Measurements from ENCODE around the gene PSMC4.

PSMC4 gene

DNA sequence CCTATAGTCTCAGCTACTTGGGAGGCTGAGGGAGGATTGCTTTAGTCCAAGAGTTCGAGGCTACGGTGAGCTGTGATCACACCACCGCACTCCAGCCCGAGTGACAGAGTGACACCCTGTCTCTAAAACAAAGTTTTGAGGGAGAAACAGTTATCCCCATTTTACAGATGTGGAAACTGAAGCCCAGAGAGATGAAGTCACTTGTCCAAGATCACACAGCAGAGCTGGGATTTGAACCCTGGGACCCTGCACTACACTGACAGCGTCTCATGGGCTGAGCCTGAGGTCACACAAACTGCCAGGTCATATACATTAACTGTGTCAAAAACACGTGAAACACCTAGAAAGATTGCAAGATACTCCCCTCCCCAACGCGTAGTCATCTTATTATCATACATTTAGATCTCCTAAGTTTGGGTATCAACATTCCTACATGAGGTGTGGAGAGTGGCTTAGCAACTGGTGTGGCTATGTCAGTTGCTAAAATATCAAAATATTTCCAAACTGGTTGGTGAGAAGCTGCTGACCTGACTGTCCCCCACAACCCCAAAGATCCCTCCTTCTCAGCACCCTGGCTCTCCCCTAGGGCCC, 44.7 kb upstream of the PSMC4 start:
- Histone ChIP-seq H2AFZ (ENCODE audit: low read depth) (no peak overlapping the region), H3K36me3 (ENCODE audit: insufficient read depth) (no peaks in the 10 kb centered on the region), H3K27me3 (ENCODE audit: insufficient read depth, low read depth) (no peaks in the 10 kb centered on the region), H3K9ac (no peak overlapping the region), H3K4me3 (IDR thresholded peaks at IDR 0.05; ENCODE audit: insufficient read depth, low read depth, low read length) (no peak overlapping the region), H4K20me1 (ENCODE audit: insufficient read depth) (no peaks in the 10 kb centered on the region), H3K4me1 (ENCODE audit: low read depth, poor library complexity, severe bottlenecking) (no peaks in the 10 kb centered on the region), H3K4me2 (no peak overlapping the region), H3K27ac (no peak overlapping the region), H3K79me2 (ENCODE audit: insufficient read depth, low read depth) (no peaks in the 10 kb centered on the region)
- TF ChIP-seq CTCF (conservative IDR thresholded peaks at IDR 0.05; ENCODE audit: low read depth, low read length): no peak

- no peak overlapping the region for H3K4me3 ChIP-seq (IDR thresholded peaks at IDR 0.05; ENCODE audit: insufficient read depth, low read depth, low read length)
- no peak overlapping the region for H3K27ac ChIP-seq
- H3K4me2 ChIP-seq: no peak overlapping the region
- no peak overlapping the region for H2AFZ ChIP-seq (ENCODE audit: low read depth)
- H3K79me2 ChIP-seq (ENCODE audit: insufficient read depth, low read depth): no peaks in the 10 kb centered on the region
- no peak for TF ChIP-seq CTCF (conservative IDR thresholded peaks at IDR 0.05; ENCODE audit: low read depth, low read length)
- no peaks in the 10 kb centered on the region for H3K36me3 ChIP-seq (ENCODE audit: insufficient read depth)
- H4K20me1 ChIP-seq (ENCODE audit: insufficient read depth): no peaks in the 10 kb centered on the region
- no peaks in the 10 kb centered on the region for H3K27me3 ChIP-seq (ENCODE audit: insufficient read depth, low read depth)
- no peaks in the 10 kb centered on the region for H3K4me1 ChIP-seq (ENCODE audit: low read depth, poor library complexity, severe bottlenecking)
- H3K9ac ChIP-seq: no peak overlapping the region
Measured at GRCh38 chr19:39927076-39927475, 43.9 kb upstream of the PSMC4 start.

DNA sequence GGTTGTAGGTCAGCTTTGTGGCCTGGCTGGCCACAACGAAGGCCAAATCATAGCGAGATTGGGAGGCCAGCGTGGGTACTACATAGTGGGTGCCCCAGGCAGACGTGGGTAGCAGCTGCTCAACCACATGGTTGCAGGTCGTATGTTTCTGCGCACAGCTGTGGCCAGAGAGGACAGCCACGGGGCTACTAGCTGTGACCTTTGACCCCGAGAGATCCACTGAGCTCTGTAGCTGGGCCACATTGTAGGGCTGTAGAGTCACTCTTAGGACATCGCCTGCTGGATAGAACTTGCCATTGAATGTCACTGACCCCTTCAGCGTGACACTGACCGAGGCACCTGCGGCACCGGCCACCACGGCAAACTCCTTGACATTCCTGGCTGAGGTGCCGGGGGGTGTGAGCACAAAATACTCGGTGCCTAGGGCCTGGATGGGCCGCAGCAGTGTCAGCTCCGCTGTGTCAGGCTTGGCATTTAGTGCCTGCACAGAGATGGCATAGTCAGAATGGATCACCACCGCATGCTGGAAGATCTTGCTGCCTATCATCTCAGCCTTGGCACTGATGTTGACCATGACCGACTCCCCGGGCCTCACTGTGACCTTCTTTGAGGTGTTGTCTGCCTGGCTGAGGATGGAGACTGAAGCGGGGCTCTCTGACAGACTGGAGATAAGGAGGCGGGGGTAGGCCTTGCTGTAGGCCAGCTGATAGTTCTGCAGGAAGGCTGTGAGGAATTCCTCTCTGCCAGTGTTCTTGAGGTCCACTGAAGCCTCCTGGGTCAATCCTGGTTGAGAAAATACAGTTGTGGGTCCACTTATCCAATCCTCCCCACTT, 43.2 kb upstream of the PSMC4 start:
- H4K20me1 ChIP-seq (ENCODE audit: insufficient read depth): no peaks in the 10 kb centered on the region
- H3K27ac ChIP-seq: no peak overlapping the region
- H3K4me3 ChIP-seq (IDR thresholded peaks at IDR 0.05; ENCODE audit: insufficient read depth, low read depth, low read length): no peak overlapping the region
- no peak for TF ChIP-seq CTCF (conservative IDR thresholded peaks at IDR 0.05; ENCODE audit: low read depth, low read length)
- H3K27me3 ChIP-seq (ENCODE audit: insufficient read depth, low read depth): no peaks in the 10 kb centered on the region
- no peak overlapping the region for H3K4me2 ChIP-seq
- H3K9ac ChIP-seq: no peak overlapping the region
- H3K4me1 ChIP-seq (ENCODE audit: low read depth, poor library complexity, severe bottlenecking): no peaks in the 10 kb centered on the region
- no peaks in the 10 kb centered on the region for H3K36me3 ChIP-seq (ENCODE audit: insufficient read depth)
- no peak overlapping the region for H2AFZ ChIP-seq (ENCODE audit: low read depth)
- no peaks in the 10 kb centered on the region for H3K79me2 ChIP-seq (ENCODE audit: insufficient read depth, low read depth)

GRCh38 chr19:39928357-39928725, 42.6 kb upstream of the PSMC4 start:
- H4K20me1 ChIP-seq (ENCODE audit: insufficient read depth): no peaks in the 10 kb centered on the region
- H3K36me3 ChIP-seq (ENCODE audit: insufficient read depth): no peaks in the 10 kb centered on the region
- no peak overlapping the region for H3K9ac ChIP-seq
- H3K27ac ChIP-seq: no peak overlapping the region
- TF ChIP-seq CTCF (conservative IDR thresholded peaks at IDR 0.05; ENCODE audit: low read depth, low read length): no peak
- no peak overlapping the region for H3K4me2 ChIP-seq
- H3K27me3 ChIP-seq (ENCODE audit: insufficient read depth, low read depth): no peaks in the 10 kb centered on the region
- H2AFZ ChIP-seq (ENCODE audit: low read depth): no peak overlapping the region
- no peaks in the 10 kb centered on the region for H3K4me1 ChIP-seq (ENCODE audit: low read depth, poor library complexity, severe bottlenecking)
- H3K79me2 ChIP-seq (ENCODE audit: insufficient read depth, low read depth): no peaks in the 10 kb centered on the region
- H3K4me3 ChIP-seq (IDR thresholded peaks at IDR 0.05; ENCODE audit: insufficient read depth, low read depth, low read length): no peak overlapping the region
